ENCODE measurements around the gene H6PD. TPM values are rescaled to one million over a fixed set of nuclear protein-coding genes. Genes with fewer than 3 reads are reported as not detected.

Gene H6PD
- total and polyA plus RNA-seq, 4 donors, result 21.5 to 59.8 (median 32.9) TPM

- no peak for TF ChIP-seq CTCF (IDR thresholded peaks at IDR 0.05; ENCODE audit: control extremely low read depth, extremely low read depth)
- no peak overlapping the region for H3K27ac ChIP-seq (ENCODE audit: low read depth in 1 of 2, low read length in 1 of 2)
- no peaks in the 10 kb centered on the region for H3K9me3 ChIP-seq (ENCODE audit: control insufficient read depth in 4 of 4, insufficient read depth in 3 of 4, low read length in 3 of 4)
- DNase-seq, result peak; percentile 69 to 74 (median 71)
- no peaks in the 10 kb centered on the region for H3K36me3 ChIP-seq (ENCODE audit: control insufficient read depth in 4 of 4, insufficient read depth in 4 of 4, low read length in 4 of 4)
- 18 to 19% methylated on average over 51 to 54 of the region's 54 CpGs for WGBS, 2 donors
- peaks cover 0 to 52% (median 8%) of the 10 kb centered on the region in 5 donors for H3K4me1 ChIP-seq (ENCODE audit: control insufficient read depth in 5 of 5, insufficient read depth in 5 of 5, low read length in 5 of 5)
- peak overlapping the region in 1 of 2 donors; percentile 34 for H3K9ac ChIP-seq (ENCODE audit: insufficient read depth in 1 of 2, low read length in 2 of 2)
- no peak for ATAC-seq (ENCODE audit: insufficient read depth, low FRiP score)
- peaks cover 3 to 56% (median 37%) of the 10 kb centered on the region in 3 donors for H3K27me3 ChIP-seq (ENCODE audit: control insufficient read depth in 3 of 3, insufficient read depth in 3 of 3, low read length in 2 of 3)
- H3K4me3 ChIP-seq, result no peak overlapping the region
Observed at GRCh38 chr1:9198538-9199361, 35.8 kb upstream of the H6PD start.

GRCh38 chr1:9200441-9200840 lies 34.1 kb upstream of the H6PD start:
- DNase-seq (no peak), ATAC-seq (ENCODE audit: insufficient read depth, low FRiP score) (no peak)
- no peak overlapping the region for H3K27ac ChIP-seq (ENCODE audit: low read depth in 1 of 2, low read length in 1 of 2)
- H3K27me3 ChIP-seq (ENCODE audit: control insufficient read depth in 3 of 3, insufficient read depth in 3 of 3, low read length in 2 of 3), result peaks cover 3 to 60% (median 41%) of the 10 kb centered on the region in 3 donors
- WGBS, 2 donors, result 61 to 62% methylated on average over 7 of the region's 7 CpGs
- H3K9me3 ChIP-seq (ENCODE audit: control insufficient read depth in 4 of 4, insufficient read depth in 3 of 4, low read length in 3 of 4), result no peaks in the 10 kb centered on the region
- peaks cover 0 to 52% (median 8%) of the 10 kb centered on the region in 5 donors for H3K4me1 ChIP-seq (ENCODE audit: control insufficient read depth in 5 of 5, insufficient read depth in 5 of 5, low read length in 5 of 5)
- no peak overlapping the region for H3K9ac ChIP-seq (ENCODE audit: insufficient read depth in 1 of 2, low read length in 2 of 2)
- H3K36me3 ChIP-seq (ENCODE audit: control insufficient read depth in 4 of 4, insufficient read depth in 4 of 4, low read length in 4 of 4), result no peaks in the 10 kb centered on the region
- no peak overlapping the region for H3K4me3 ChIP-seq
- TF ChIP-seq CTCF (IDR thresholded peaks at IDR 0.05; ENCODE audit: control extremely low read depth, extremely low read depth), result no peak

- peak in 2 of 3 donors; percentile 53 to 59 for DNase-seq
- H3K9me3 ChIP-seq (ENCODE audit: control insufficient read depth in 4 of 4, insufficient read depth in 3 of 4, low read length in 3 of 4), result no peaks in the 10 kb centered on the region
- H3K4me3 ChIP-seq, result no peak overlapping the region
- no peaks in the 10 kb centered on the region for H3K36me3 ChIP-seq (ENCODE audit: control insufficient read depth in 4 of 4, insufficient read depth in 4 of 4, low read length in 4 of 4)
- no peak for TF ChIP-seq CTCF (IDR thresholded peaks at IDR 0.05; ENCODE audit: control extremely low read depth, extremely low read depth)
- no peak overlapping the region for H3K27ac ChIP-seq (ENCODE audit: low read depth in 1 of 2, low read length in 1 of 2)
- peaks cover 0 to 40% (median 4%) of the 10 kb centered on the region in 5 donors for H3K4me1 ChIP-seq (ENCODE audit: control insufficient read depth in 5 of 5, insufficient read depth in 5 of 5, low read length in 5 of 5)
- WGBS, 2 donors, result 5% methylated on average over 23 to 24 of the region's 24 CpGs
- H3K9ac ChIP-seq (ENCODE audit: insufficient read depth in 1 of 2, low read length in 2 of 2), result peak overlapping the region in 1 of 2 donors; percentile 60
- peaks cover 3 to 59% (median 41%) of the 10 kb centered on the region in 3 donors for H3K27me3 ChIP-seq (ENCODE audit: control insufficient read depth in 3 of 3, insufficient read depth in 3 of 3, low read length in 2 of 3)
- ATAC-seq (ENCODE audit: insufficient read depth, low FRiP score), result no peak
Observed at GRCh38 chr1:9201401-9202239, 33.0 kb upstream of the H6PD start.

Measured in lung (tissue), 12 donors.